SK-N-SH (cell line): Measurements from ENCODE around the gene BDNF. TPM values are rescaled to one million over a fixed set of nuclear protein-coding genes. Genes with fewer than 3 reads are reported as not detected.
A peak's percentile ranks its signal among the peaks of the same experiment; 100 is the strongest.

Experiments used
- CTCF ChIA-PET: fragments of 300-600, 350-600 bp; formaldehyde crosslinking; extraction: SDS; loops from one replicate; lab custom pipeline; 2021; lab: Yijun Ruan, JAX
- POLR2A ChIA-PET: fragments of 350-600 bp; sonication (Branson Sonifier 250); formaldehyde crosslinking; extraction: SDS; loops from one replicate; lab custom pipeline; 2020; ENCODE audit warnings: antibody characterized with exemption, inconsistent platforms; lab: Yijun Ruan, JAX
- DNase-seq: peaks from one replicate; pipeline ENCODE4 v3.0.0; 2012
- H2AFZ ChIP-seq: fragments of 200-600 bp; sonication (generic); 2 replicates; pipeline ENCODE4 v1.8.1; 2016; ENCODE audit warnings: antibody characterized with exemption, mild to moderate bottlenecking, low read depth
- H3F3A ChIP-seq: fragments of 200-600 bp; sonication (generic); replicated peaks from 2 replicates; pipeline ENCODE3; 2016; ENCODE audit warnings: antibody characterized with exemption, mild to moderate bottlenecking; ENCODE audit not compliant: insufficient read depth
- H3K27ac ChIP-seq, 2 experiments: fragments of 200-500 bp in 1 of 2; fragments of 200-600 bp in 1 of 2; sonication (Bioruptor generic) in 1 of 2; sonication (generic), shearing (Covaris generic) in 1 of 2; 2 replicates each; pipeline versions ENCODE4 v1.5.1 to v1.6.1; 2014 to 2016; ENCODE audit warnings: low read depth in 2 of 2, inconsistent platforms in 1 of 2, low read length in 1 of 2, mild to moderate bottlenecking in 1 of 2, mixed read lengths in 1 of 2
- H3K27me3 ChIP-seq: fragments of 200-600 bp; sonication (generic), shearing (Covaris generic); 2 replicates; pipeline ENCODE4 v1.6.1; 2016; ENCODE audit warnings: mixed run types; ENCODE audit not compliant: insufficient read depth
- H3K36me3 ChIP-seq, 2 experiments: fragments of 200-500 bp in 1 of 2; fragments of 200-600 bp in 1 of 2; sonication (Bioruptor generic) in 1 of 2; sonication (generic) in 1 of 2; replicated peaks in 1 of 2; 2 replicates each; pipeline versions ENCODE3 to v1.5.1; 2014 to 2016; ENCODE audit warnings: low read length in 1 of 2, mild to moderate bottlenecking in 1 of 2; ENCODE audit not compliant: insufficient read depth in 2 of 2, control insufficient read depth in 1 of 2
- H3K4me1 ChIP-seq, 2 experiments: fragments of 200-500 bp in 1 of 2; fragments of 200-600 bp in 1 of 2; sonication (Bioruptor generic) in 1 of 2; sonication (generic), shearing (Covaris generic) in 1 of 2; 2 replicates each; pipeline versions ENCODE4 v1.5.1 to v1.6.1; 2014 to 2016; ENCODE audit warnings: low read depth in 1 of 2, low read length in 1 of 2, mixed run types in 1 of 2; ENCODE audit not compliant: insufficient read depth in 2 of 2, control insufficient read depth in 1 of 2
- H3K4me2 ChIP-seq: fragments of 200-600 bp; sonication (generic), shearing (Covaris generic); 2 replicates; pipeline ENCODE4 v1.6.1; 2017; ENCODE audit warnings: mixed run types
- H3K4me3 ChIP-seq, 2 experiments: fragments of 200-500 bp in 1 of 2; fragments of 200-600 bp in 1 of 2; sonication (Bioruptor generic) in 1 of 2; sonication (generic), shearing (Covaris generic) in 1 of 2; 2 replicates each; pipeline versions ENCODE4 v1.5.1 to v1.8.1; 2014 to 2016; ENCODE audit warnings: low read depth in 2 of 2, inconsistent platforms in 1 of 2, low read length in 1 of 2, mild to moderate bottlenecking in 1 of 2, mixed read lengths in 1 of 2, moderate library complexity in 1 of 2
- H3K79me2 ChIP-seq: fragments of 200-600 bp; sonication (generic); 2 replicates; pipeline ENCODE4 v1.8.1; 2017; ENCODE audit warnings: mild to moderate bottlenecking; ENCODE audit not compliant: insufficient read depth
- H3K9ac ChIP-seq: fragments of 200-600 bp; sonication (generic); 2 replicates; pipeline ENCODE4 v1.6.1; 2017; ENCODE audit warnings: mixed run types
- H3K9me2 ChIP-seq: fragments of 200-600 bp; sonication (generic); 2 replicates; pipeline ENCODE4 v1.6.1; 2017; ENCODE audit warnings: mixed run types
- H3K9me3 ChIP-seq: fragments of 200-600 bp; sonication (generic); 2 replicates; pipeline ENCODE4 v1.6.1; 2017; ENCODE audit warnings: mixed run types, mild to moderate bottlenecking, moderate library complexity
- H4K20me1 ChIP-seq: fragments of 200-600 bp; sonication (generic); 2 replicates; pipeline ENCODE4 v1.6.1; 2017; ENCODE audit warnings: mild to moderate bottlenecking, mixed run types; ENCODE audit not compliant: insufficient read depth
- CHD2 ChIP-seq: fragments of 150-350 bp; IDR thresholded peaks from 2 replicates; pipeline ENCODE4 v1.6.1; 2018; ENCODE audit warnings: low read length; ENCODE audit not compliant: partially characterized antibody
- EP300 ChIP-seq, 2 experiments: IDR thresholded peaks; 2 replicates each; pipeline versions ENCODE4 v1.4.0 to v1.6.1; 2012; ENCODE audit warnings: borderline replicate concordance in 1 of 2, low read depth in 1 of 2, low read length in 1 of 2
- FOSL2 ChIP-seq: IDR thresholded peaks from 2 replicates; pipeline ENCODE4 v1.4.0; 2012; ENCODE audit warnings: low read depth, mild to moderate bottlenecking, moderate library complexity, borderline replicate concordance
- FOXJ3 ChIP-seq: sonication (generic); formaldehyde crosslinking; IDR thresholded peaks from 2 replicates; pipeline ENCODE4 v1.5.1; 2020; ENCODE audit warnings: mild to moderate bottlenecking, missing genetic modification reagents
- GATA2 ChIP-seq: sonication (generic); formaldehyde crosslinking; IDR thresholded peaks from 2 replicates; pipeline ENCODE4 v1.5.0; 2020; ENCODE audit warnings: mild to moderate bottlenecking, missing genetic modification reagents
- JUND ChIP-seq: IDR thresholded peaks from 2 replicates; pipeline ENCODE4 v1.4.0; 2012
- MXI1 ChIP-seq: IDR thresholded peaks from 2 replicates; pipeline ENCODE4 v1.6.1; 2012; ENCODE audit warnings: mild to moderate bottlenecking, low read depth, low read length, improper control_type of control experiment
- NFIC ChIP-seq: IDR thresholded peaks from 2 replicates; pipeline ENCODE4 v1.4.0; 2012; ENCODE audit warnings: borderline replicate concordance
- RAD21 ChIP-seq: IDR thresholded peaks from 2 replicates; pipeline ENCODE4 v1.6.1; 2012; ENCODE audit warnings: mild to moderate bottlenecking, low read length
- RCOR1 ChIP-seq: fragments of 150-350 bp; IDR thresholded peaks from 2 replicates; pipeline ENCODE4 v1.6.1; 2017; ENCODE audit warnings: antibody characterized with exemption, low read length
- SIN3A ChIP-seq: IDR thresholded peaks from 2 replicates; pipeline ENCODE4 v1.6.1; 2012; ENCODE audit warnings: low read depth, mild to moderate bottlenecking, low read length, moderate library complexity, borderline replicate concordance
- TCF12 ChIP-seq: IDR thresholded peaks from 2 replicates; pipeline ENCODE4 v1.4.0; 2012
- TEAD4 ChIP-seq: IDR thresholded peaks from 2 replicates; pipeline ENCODE4 v1.4.0; 2012; ENCODE audit warnings: mild to moderate bottlenecking, borderline replicate concordance; ENCODE audit not compliant: insufficient read depth
- WGBS: methylation state at CpG from one replicate; pipeline ENCODE4 v1.1.6; 2017; ENCODE audit warnings: low lambda C conversion rate; 5-methylcytosine and 5-hydroxymethylcytosine counted together
- polyA plus RNA-seq, 3 experiments: library from polyadenylated mRNA; depleted of rRNA; stranded (reverse); fragments of >200 nt; gene quantifications; 2 replicates each; pipeline ENCODE4 v1.2.3, GENCODE V29; 2012
- TF ChIP-seq, protein P1 (sequence below): IDR thresholded peaks from 2 replicates; pipeline ENCODE4 v1.6.1; 2012; ENCODE audit warnings: mild to moderate bottlenecking, low read depth, low read length, moderate library complexity
- TF ChIP-seq, protein P2 (sequence below): IDR thresholded peaks from 2 replicates; pipeline ENCODE4 v1.4.0; 2012; ENCODE audit warnings: low read depth, borderline replicate concordance

Gene BDNF
- polyA plus RNA-seq, 1 of the 3 experiments (the other 2 are of a cell fraction): 21.3 TPM

DNA sequence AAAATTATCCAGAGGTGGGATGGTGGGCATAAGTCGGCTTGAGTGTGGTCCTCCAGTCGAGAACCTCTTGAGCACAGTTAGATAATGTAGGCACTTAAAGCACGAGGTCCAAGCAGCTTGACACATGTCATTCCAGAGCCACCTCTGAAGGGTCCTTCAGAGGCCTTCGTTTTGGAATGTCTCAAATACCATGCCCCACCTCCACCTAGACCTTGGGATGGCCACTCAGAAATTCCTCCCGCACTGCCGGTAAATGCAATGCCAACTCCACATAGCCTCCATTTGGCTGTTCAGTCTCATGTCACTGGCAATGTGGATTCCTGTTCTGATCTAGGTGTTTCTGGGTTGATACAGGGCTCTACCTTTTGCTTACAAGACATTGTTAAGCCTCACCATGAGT lies 43.9 kb downstream of the BDNF start (continued):
- TF ChIP-seq, protein P1, sequence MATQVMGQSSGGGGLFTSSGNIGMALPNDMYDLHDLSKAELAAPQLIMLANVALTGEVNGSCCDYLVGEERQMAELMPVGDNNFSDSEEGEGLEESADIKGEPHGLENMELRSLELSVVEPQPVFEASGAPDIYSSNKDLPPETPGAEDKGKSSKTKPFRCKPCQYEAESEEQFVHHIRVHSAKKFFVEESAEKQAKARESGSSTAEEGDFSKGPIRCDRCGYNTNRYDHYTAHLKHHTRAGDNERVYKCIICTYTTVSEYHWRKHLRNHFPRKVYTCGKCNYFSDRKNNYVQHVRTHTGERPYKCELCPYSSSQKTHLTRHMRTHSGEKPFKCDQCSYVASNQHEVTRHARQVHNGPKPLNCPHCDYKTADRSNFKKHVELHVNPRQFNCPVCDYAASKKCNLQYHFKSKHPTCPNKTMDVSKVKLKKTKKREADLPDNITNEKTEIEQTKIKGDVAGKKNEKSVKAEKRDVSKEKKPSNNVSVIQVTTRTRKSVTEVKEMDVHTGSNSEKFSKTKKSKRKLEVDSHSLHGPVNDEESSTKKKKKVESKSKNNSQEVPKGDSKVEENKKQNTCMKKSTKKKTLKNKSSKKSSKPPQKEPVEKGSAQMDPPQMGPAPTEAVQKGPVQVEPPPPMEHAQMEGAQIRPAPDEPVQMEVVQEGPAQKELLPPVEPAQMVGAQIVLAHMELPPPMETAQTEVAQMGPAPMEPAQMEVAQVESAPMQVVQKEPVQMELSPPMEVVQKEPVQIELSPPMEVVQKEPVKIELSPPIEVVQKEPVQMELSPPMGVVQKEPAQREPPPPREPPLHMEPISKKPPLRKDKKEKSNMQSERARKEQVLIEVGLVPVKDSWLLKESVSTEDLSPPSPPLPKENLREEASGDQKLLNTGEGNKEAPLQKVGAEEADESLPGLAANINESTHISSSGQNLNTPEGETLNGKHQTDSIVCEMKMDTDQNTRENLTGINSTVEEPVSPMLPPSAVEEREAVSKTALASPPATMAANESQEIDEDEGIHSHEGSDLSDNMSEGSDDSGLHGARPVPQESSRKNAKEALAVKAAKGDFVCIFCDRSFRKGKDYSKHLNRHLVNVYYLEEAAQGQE: no peak
- no peak for TF ChIP-seq FOXJ3
- no peak for TF ChIP-seq MXI1

DNA sequence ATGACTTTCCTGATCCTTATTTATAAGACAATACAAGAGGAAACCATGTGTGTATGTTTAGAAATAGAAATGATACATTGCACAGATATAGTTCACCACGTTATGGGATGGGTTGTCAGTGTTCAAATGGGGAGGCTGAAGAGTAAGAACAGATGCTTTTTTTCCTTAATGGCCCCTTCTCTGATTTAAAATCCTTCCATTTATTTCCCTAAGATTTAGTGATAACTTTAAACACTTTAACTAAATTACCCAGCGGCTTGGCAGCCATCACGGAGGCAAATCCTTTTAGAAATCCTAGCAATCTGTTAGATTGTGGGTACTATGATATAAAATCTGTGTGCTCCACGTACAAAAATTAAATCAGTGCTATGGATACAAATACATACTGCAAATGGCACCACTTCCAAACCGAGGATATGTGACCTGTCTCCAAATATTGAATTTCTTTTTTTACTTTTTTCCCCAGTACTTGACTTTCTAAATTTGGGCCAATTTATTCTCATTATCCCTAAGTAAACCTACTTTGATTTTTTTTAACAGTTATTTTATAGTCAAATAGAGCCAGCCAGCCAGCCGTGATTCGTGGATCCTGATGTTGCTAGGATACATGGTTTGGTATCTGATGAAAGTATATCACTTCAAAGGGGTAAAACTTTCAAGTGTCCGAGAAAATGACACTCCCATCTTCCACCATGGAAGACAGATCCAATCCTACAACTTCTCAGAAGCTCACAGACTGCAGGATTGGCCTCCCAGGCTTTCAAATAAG lies 46.1 kb downstream of the BDNF start:
- peaks cover 19% of the 10 kb centered on the region; the same call in 1 of the 2 replicates for H3K79me2 ChIP-seq
- H3K4me2 ChIP-seq: no peak overlapping the region
- no peak overlapping the region for H3K9ac ChIP-seq
- no peaks in the 10 kb centered on the region for H3K9me3 ChIP-seq
- DNase-seq: peak; percentile 65
- peaks cover 14% of the 10 kb centered on the region for H3F3A ChIP-seq
- H4K20me1 ChIP-seq: peaks cover 10% of the 10 kb centered on the region
- peaks cover 8 to 36% of the 10 kb centered on the region in 2 experiments for H3K36me3 ChIP-seq
- H3K27ac ChIP-seq: peak overlapping the region in 1 of 2 experiments; percentile 78; a peak in 3 of 4 replicates
- WGBS: 49% methylated on average over 8 of the region's 8 CpGs
- POLR2A ChIA-PET: no interaction called here
- H3K4me3 ChIP-seq: no peak overlapping the region
- no peaks in the 10 kb centered on the region for H3K9me2 ChIP-seq
- CTCF ChIA-PET: no interaction called here
- no peak overlapping the region for H2AFZ ChIP-seq
- H3K4me1 ChIP-seq: peaks cover 0 to 32% of the 10 kb centered on the region in 2 experiments; a peak in 2 of 4 replicates
- TF ChIP-seq RAD21 (0 out of 2 replicates have a peak, but pooled peaks have one; percentile 3), RCOR1 (peak; percentile 77), CHD2 (peak; percentile 40), TCF12 (peak; percentile 57), SIN3A (no peak), NFIC (0 out of 2 replicates have a peak, but pooled peaks have one; percentile 5), EP300 (IDR thresholded peaks at IDR 0.05; ENCODE audit: borderline replicate concordance in 1 of 2, low read depth in 1 of 2, low read length in 1 of 2) (peak in 1 of 2 experiments; percentile 93; a peak in 2 of 4 replicates), JUND (peak; percentile 8; the same call in 1 of the 2 replicates), MXI1 (peak; percentile 56; the same call in 1 of the 2 replicates), TEAD4 (peak; percentile 54; the same call in 1 of the 2 replicates), FOSL2 (no peak), GATA2 (CRISPR knock-in tag) (peak; percentile 90), FOXJ3 (peak; percentile 92)
- TF ChIP-seq, protein P2, sequence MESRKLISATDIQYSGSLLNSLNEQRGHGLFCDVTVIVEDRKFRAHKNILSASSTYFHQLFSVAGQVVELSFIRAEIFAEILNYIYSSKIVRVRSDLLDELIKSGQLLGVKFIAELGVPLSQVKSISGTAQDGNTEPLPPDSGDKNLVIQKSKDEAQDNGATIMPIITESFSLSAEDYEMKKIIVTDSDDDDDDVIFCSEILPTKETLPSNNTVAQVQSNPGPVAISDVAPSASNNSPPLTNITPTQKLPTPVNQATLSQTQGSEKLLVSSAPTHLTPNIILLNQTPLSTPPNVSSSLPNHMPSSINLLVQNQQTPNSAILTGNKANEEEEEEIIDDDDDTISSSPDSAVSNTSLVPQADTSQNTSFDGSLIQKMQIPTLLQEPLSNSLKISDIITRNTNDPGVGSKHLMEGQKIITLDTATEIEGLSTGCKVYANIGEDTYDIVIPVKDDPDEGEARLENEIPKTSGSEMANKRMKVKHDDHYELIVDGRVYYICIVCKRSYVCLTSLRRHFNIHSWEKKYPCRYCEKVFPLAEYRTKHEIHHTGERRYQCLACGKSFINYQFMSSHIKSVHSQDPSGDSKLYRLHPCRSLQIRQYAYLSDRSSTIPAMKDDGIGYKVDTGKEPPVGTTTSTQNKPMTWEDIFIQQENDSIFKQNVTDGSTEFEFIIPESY: no peak
- TF ChIP-seq, all 33 proteins: peak for 11
- H3K27me3 ChIP-seq: no peaks in the 10 kb centered on the region
